GM18870 (cell line): ENCODE data around the gene RGS4.
"Not testable (repeated sequence)": the region's sequence is repeated elsewhere in the genome, so short reads cannot be mapped to it uniquely, and the experiment has no call there.

Source experiments
- ATAC-seq: cut with Tn5 transposase; IDR thresholded peaks from one replicate; pipeline ENCODE4 v1.9.1; 2021; ENCODE audit warnings: moderate library complexity; ENCODE audit not compliant: unreplicated experiment

Gene RGS4

GRCh38 chr1:163066686-163067085 lies 2.5 kb upstream of the RGS4 start:
- no peak for ATAC-seq

GRCh38 chr1:163068716-163069115 lies 445 bp upstream of the RGS4 start:
- no peak for ATAC-seq

- ATAC-seq = no peak
These were observed 605 bp downstream of the RGS4 start for GRCh38 chr1:163069655-163070277.

GRCh38 chr1:163071405-163072255 lies 2.5 kb downstream of the RGS4 start:
- ATAC-seq = peak; percentile 69

GRCh38 chr1:163072658-163073057 lies 3.5 kb downstream of the RGS4 start:
- ATAC-seq = no peak

- ATAC-seq = no peak
These were observed 4.8 kb downstream of the RGS4 start for GRCh38 chr1:163074004-163074403.

GRCh38 chr1:163074716-163075284 lies 5.6 kb downstream of the RGS4 start:
- no peak for ATAC-seq

GRCh38 chr1:163076044-163076443 lies 6.9 kb downstream of the RGS4 start:
- no peak for ATAC-seq

GRCh38 chr1:163076446-163076845 lies 7.3 kb downstream of the RGS4 start:
- ATAC-seq = no peak

GRCh38 chr1:163076981-163077761 lies 8.0 kb downstream of the RGS4 start:
- no peak for ATAC-seq

GRCh38 chr1:163082971-163083370 lies 13.8 kb downstream of the RGS4 start:
- no peak for ATAC-seq

GRCh38 chr1:163083690-163084089 lies 14.5 kb downstream of the RGS4 start:
- no peak for ATAC-seq

- no peak for ATAC-seq
These were observed 15.2 kb downstream of the RGS4 start for GRCh38 chr1:163084330-163084729.

GRCh38 chr1:163085041-163085903 lies 16.1 kb downstream of the RGS4 start:
- ATAC-seq = no peak

GRCh38 chr1:163085904-163086268 lies 16.7 kb downstream of the RGS4 start:
- ATAC-seq = no peak

GRCh38 chr1:163089117-163089516 lies 20.0 kb downstream of the RGS4 start:
- ATAC-seq = not testable (repeated sequence)

GRCh38 chr1:163090321-163090945 lies 21.3 kb downstream of the RGS4 start:
- no peak for ATAC-seq

GRCh38 chr1:163093169-163093568 lies 24.0 kb downstream of the RGS4 start:
- ATAC-seq = no peak

GRCh38 chr1:163093579-163093978 lies 24.4 kb downstream of the RGS4 start:
- no peak for ATAC-seq

GRCh38 chr1:163094182-163094581 lies 25.0 kb downstream of the RGS4 start:
- ATAC-seq = no peak
